ENCODE measurements around the gene AGFG1.

DNA sequence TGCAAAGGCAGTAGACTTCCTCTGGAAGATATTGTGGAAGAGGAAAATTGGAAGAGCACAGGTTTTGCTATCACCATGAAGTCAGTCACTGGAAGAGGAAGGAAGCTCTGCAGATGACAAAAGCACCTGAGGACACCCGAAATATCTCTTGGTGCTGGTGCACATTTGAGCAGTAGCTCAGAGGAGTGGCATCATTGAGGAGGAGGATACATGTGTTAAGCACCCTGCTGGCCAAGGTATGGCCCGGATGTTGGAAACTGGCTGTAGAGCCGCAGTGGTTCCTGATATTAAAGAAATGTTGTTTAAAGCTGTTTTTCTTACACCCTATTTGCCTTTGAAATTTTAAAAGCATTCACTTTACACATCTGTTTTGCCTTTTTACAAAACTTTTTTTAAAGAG, 94.1 kb downstream of the AGFG1 start:
- no peak for TF ChIP-seq EZH2 (IDR thresholded peaks at IDR 0.05)
- TF ChIP-seq POLR2AphosphoS5 (IDR thresholded peaks at IDR 0.05; ENCODE audit: borderline replicate concordance, low read depth, low read length), result no peak
